Neural cell (in vitro differentiated cells): ENCODE results near the gene CKAP4.

Experiments
- CTCF ChIP-seq: fragments of 450-650 bp; IDR thresholded peaks from 2 replicates; pipeline ENCODE4 v1.5.1; 2014; ENCODE audit warnings: antibody characterized with exemption, mild to moderate bottlenecking, moderate library complexity; ENCODE audit not compliant: poor library complexity, severe bottlenecking
- EP300 ChIP-seq: fragments of 450-650 bp; conservative IDR thresholded peaks from 2 replicates; pipeline ENCODE4 v1.6.1; 2014; ENCODE audit warnings: antibody characterized with exemption, mild to moderate bottlenecking, moderate library complexity; ENCODE audit not compliant: poor library complexity, severe bottlenecking
- EZH2 ChIP-seq: fragments of 200-600, 300-800 bp; shearing (Covaris generic), sonication (generic); IDR thresholded peaks from 2 replicates; pipeline ENCODE4 v1.6.1; 2014; ENCODE audit warnings: antibody characterized with exemption, low read length, borderline replicate concordance, mild to moderate bottlenecking; ENCODE audit not compliant: insufficient read depth, poor library complexity, severe bottlenecking
- MXI1 ChIP-seq: fragments of 450-650 bp; conservative IDR thresholded peaks from 2 replicates; pipeline ENCODE4 v1.6.1; 2014; ENCODE audit warnings: antibody characterized with exemption, mild to moderate bottlenecking; ENCODE audit not compliant: poor library complexity, severe bottlenecking
- POLR2AphosphoS5 ChIP-seq: IDR thresholded peaks from 2 replicates; pipeline ENCODE4 v1.6.1; 2012
- RAD21 ChIP-seq: fragments of 450-650 bp; conservative IDR thresholded peaks from 2 replicates; pipeline ENCODE4 v1.6.1; 2014; ENCODE audit warnings: antibody characterized with exemption, mild to moderate bottlenecking, moderate library complexity
- SMC3 ChIP-seq: fragments of 450-650 bp; conservative IDR thresholded peaks from 2 replicates; pipeline ENCODE4 v1.6.1; 2014; ENCODE audit warnings: antibody characterized with exemption, mild to moderate bottlenecking, moderate library complexity; ENCODE audit not compliant: poor library complexity
- TAF1 ChIP-seq: IDR thresholded peaks from 2 replicates; pipeline ENCODE4 v1.6.1; 2012; ENCODE audit warnings: low read depth
- TF ChIP-seq, protein P1 (sequence below): IDR thresholded peaks from 2 replicates; pipeline ENCODE4 v1.6.1; 2012; ENCODE audit warnings: borderline replicate concordance

DNA sequence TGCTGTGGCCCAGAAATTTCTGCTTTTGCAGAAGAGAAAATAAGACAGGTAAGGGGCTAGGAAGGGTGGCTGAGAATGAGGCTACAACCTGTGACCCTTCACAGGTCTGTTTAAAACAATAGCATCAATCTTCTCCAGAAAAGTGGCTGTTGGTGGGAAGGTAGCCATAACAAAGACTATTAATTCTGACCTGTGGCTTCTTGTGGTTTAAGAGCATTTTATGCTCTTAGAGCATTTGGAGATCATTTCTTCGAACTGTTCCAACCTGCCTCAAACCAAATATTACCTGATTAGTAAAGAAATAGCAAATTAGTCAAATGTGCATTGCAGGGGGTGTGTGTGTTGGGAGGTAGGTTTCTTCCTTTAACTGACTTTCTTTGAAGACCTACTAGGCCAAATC, 39.5 kb upstream of the CKAP4 start:
- TF ChIP-seq TAF1: no peak
- no peak for TF ChIP-seq CTCF
- TF ChIP-seq EP300: no peak
- TF ChIP-seq POLR2AphosphoS5: no peak
- TF ChIP-seq, protein P1, sequence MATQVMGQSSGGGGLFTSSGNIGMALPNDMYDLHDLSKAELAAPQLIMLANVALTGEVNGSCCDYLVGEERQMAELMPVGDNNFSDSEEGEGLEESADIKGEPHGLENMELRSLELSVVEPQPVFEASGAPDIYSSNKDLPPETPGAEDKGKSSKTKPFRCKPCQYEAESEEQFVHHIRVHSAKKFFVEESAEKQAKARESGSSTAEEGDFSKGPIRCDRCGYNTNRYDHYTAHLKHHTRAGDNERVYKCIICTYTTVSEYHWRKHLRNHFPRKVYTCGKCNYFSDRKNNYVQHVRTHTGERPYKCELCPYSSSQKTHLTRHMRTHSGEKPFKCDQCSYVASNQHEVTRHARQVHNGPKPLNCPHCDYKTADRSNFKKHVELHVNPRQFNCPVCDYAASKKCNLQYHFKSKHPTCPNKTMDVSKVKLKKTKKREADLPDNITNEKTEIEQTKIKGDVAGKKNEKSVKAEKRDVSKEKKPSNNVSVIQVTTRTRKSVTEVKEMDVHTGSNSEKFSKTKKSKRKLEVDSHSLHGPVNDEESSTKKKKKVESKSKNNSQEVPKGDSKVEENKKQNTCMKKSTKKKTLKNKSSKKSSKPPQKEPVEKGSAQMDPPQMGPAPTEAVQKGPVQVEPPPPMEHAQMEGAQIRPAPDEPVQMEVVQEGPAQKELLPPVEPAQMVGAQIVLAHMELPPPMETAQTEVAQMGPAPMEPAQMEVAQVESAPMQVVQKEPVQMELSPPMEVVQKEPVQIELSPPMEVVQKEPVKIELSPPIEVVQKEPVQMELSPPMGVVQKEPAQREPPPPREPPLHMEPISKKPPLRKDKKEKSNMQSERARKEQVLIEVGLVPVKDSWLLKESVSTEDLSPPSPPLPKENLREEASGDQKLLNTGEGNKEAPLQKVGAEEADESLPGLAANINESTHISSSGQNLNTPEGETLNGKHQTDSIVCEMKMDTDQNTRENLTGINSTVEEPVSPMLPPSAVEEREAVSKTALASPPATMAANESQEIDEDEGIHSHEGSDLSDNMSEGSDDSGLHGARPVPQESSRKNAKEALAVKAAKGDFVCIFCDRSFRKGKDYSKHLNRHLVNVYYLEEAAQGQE: no peak
- no peak for TF ChIP-seq EZH2
- TF ChIP-seq RAD21: no peak
- no peak for TF ChIP-seq SMC3
- TF ChIP-seq MXI1: no peak
